H1 (cell line): ENCODE results near the gene ENTPD2. TPM values are rescaled to one million over a fixed set of nuclear protein-coding genes. Genes with fewer than 3 reads are reported as not detected.

ENCODE experiments used
- CTCF ChIA-PET: fragments of 300-600 bp; sonication (Branson Sonifier 250); formaldehyde crosslinking; loops from one replicate; lab custom pipeline; 2021; ENCODE audit not compliant: partially characterized antibody; lab: Charles Lee
- POLR2A ChIA-PET: fragments of 300-600 bp; sonication (Branson Sonifier 250); formaldehyde crosslinking; loops from one replicate; lab custom pipeline; 2021; ENCODE audit warnings: inconsistent platforms; ENCODE audit not compliant: partially characterized antibody; lab: Charles Lee
- DNase-seq, 2 experiments: peaks; one replicate each; pipeline versions ENCODE4 v3.0.0 to v3.0.0-alpha.2; 2010 to 2022; ENCODE audit warnings: low spot score in 2 of 2, low read depth in 1 of 2, mixed read lengths in 1 of 2
- FAIRE-seq: peaks from 2 replicates; lab custom pipeline; 2011; peaks lifted over from hg19 to GRCh38; lab: Jason Lieb, UNC
- H2AFZ ChIP-seq: 2 replicates; pipeline ENCODE4 v1.8.1; 2012; ENCODE audit warnings: low read length, inconsistent platforms
- H2AK5ac ChIP-seq: 2 replicates; pipeline ENCODE4 v1.6.1; 2013; ENCODE audit warnings: low read depth, low read length
- H2BK120ac ChIP-seq: replicated peaks from 2 replicates; pipeline ENCODE3; 2013; ENCODE audit warnings: low read depth, low read length, inconsistent platforms
- H2BK12ac ChIP-seq: 2 replicates; pipeline ENCODE4 v1.6.1; 2013; ENCODE audit warnings: low read depth, low read length
- H2BK15ac ChIP-seq: 2 replicates; pipeline ENCODE4 v1.6.1; 2013; ENCODE audit warnings: low read length
- H2BK20ac ChIP-seq: 2 replicates; pipeline ENCODE4 v1.6.1; 2013; ENCODE audit warnings: low read length
- H2BK5ac ChIP-seq: 2 replicates; pipeline ENCODE4 v1.6.1; 2013; ENCODE audit warnings: low read depth, low read length
- H3K14ac ChIP-seq: 2 replicates; pipeline ENCODE4 v1.6.1; 2013; ENCODE audit warnings: inconsistent platforms; ENCODE audit not compliant: insufficient read length
- H3K18ac ChIP-seq: 2 replicates; pipeline ENCODE4 v1.6.1; 2013; ENCODE audit warnings: low read length; ENCODE audit errors: extremely low read depth
- H3K23ac ChIP-seq: 2 replicates; pipeline ENCODE4 v1.6.1; 2013; ENCODE audit warnings: inconsistent platforms; ENCODE audit not compliant: insufficient read length
- H3K23me2 ChIP-seq: 2 replicates; pipeline ENCODE4 v1.6.1; 2013; ENCODE audit warnings: low read depth, low read length
- H3K27ac ChIP-seq: 2 replicates; pipeline ENCODE4 v1.6.1; 2011; ENCODE audit warnings: low read depth, low read length, inconsistent platforms
- H3K27me3 ChIP-seq, 4 experiments: replicated peaks in 1 of 4; 1 replicate in 1 of 4; 2 replicates in 3 of 4; pipeline versions ENCODE4 v1.6.1 to v1.8.1; 2011 to 2013; ENCODE audit warnings: low read length in 3 of 4, mild to moderate bottlenecking in 3 of 4, inconsistent platforms in 2 of 4, mixed read lengths in 2 of 4, moderate library complexity in 1 of 4; ENCODE audit not compliant: control insufficient read depth in 3 of 4, insufficient read depth in 3 of 4; ENCODE audit errors: extremely low read depth in 1 of 4
- H3K36me3 ChIP-seq, 4 experiments: 2 replicates each; pipeline versions ENCODE4 v1.6.1 to v1.8.1; 2011 to 2013; ENCODE audit warnings: mild to moderate bottlenecking in 4 of 4, low read length in 3 of 4, moderate library complexity in 2 of 4, control low read depth in 1 of 4, inconsistent platforms in 1 of 4; ENCODE audit not compliant: insufficient read depth in 4 of 4, control insufficient read depth in 2 of 4
- H3K4ac ChIP-seq: replicated peaks from 2 replicates; pipeline ENCODE3; 2013; ENCODE audit warnings: low read length, low read depth, mixed read lengths, inconsistent platforms; ENCODE audit not compliant: insufficient read length
- H3K4me1 ChIP-seq, 4 experiments: replicated peaks in 1 of 4; 1 replicate in 1 of 4; 2 replicates in 3 of 4; pipeline versions ENCODE4 v1.6.1 to v1.8.1; 2011 to 2013; ENCODE audit warnings: low read length in 3 of 4, inconsistent platforms in 2 of 4, mixed read lengths in 1 of 4; ENCODE audit not compliant: insufficient read depth in 4 of 4, control insufficient read depth in 3 of 4
- H3K4me2 ChIP-seq, 2 experiments: 2 replicates each; pipeline versions ENCODE4 v1.6.1 to v1.8.1; 2011 to 2013; ENCODE audit warnings: low read depth in 2 of 2, low read length in 2 of 2, control low read depth in 1 of 2, inconsistent platforms in 1 of 2, mild to moderate bottlenecking in 1 of 2; ENCODE audit not compliant: insufficient read depth in 1 of 2
- H3K4me3 ChIP-seq, 4 experiments: fragments of 200-600, 300-600 bp in 1 of 4; sonication (generic), shearing (Covaris generic), sonication (Bioruptor Twin) in 1 of 4; 2 replicates each; pipeline versions ENCODE4 v1.5.1 to v1.8.1; 2011 to 2016; ENCODE audit warnings: low read length in 4 of 4, low read depth in 3 of 4, control low read depth in 2 of 4, inconsistent platforms in 2 of 4, mild to moderate bottlenecking in 2 of 4, mixed read lengths in 1 of 4, moderate library complexity in 1 of 4; ENCODE audit not compliant: insufficient read depth in 2 of 4; ENCODE audit errors: extremely low read depth in 1 of 4
- H3K56ac ChIP-seq: replicated peaks from 2 replicates; pipeline ENCODE3; 2013; ENCODE audit warnings: low read depth, mild to moderate bottlenecking, mixed read lengths, low read length, inconsistent platforms; ENCODE audit not compliant: insufficient read length
- H3K79me1 ChIP-seq: 2 replicates; pipeline ENCODE4 v1.6.1; 2013; ENCODE audit warnings: low read depth, low read length, control low read depth
- H3K79me2 ChIP-seq, 2 experiments: 2 replicates each; pipeline versions ENCODE4 v1.6.1 to v1.8.1; 2012 to 2013; ENCODE audit warnings: low read length in 2 of 2, mild to moderate bottlenecking in 2 of 2, inconsistent platforms in 1 of 2; ENCODE audit not compliant: insufficient read depth in 2 of 2, control insufficient read depth in 1 of 2
- H3K9ac ChIP-seq, 4 experiments: replicated peaks in 1 of 4; 1 replicate in 1 of 4; 2 replicates in 3 of 4; pipeline versions ENCODE4 v1.6.1 to v1.8.1; 2011 to 2013; ENCODE audit warnings: low read depth in 3 of 4, low read length in 3 of 4, control low read depth in 2 of 4, mild to moderate bottlenecking in 2 of 4, moderate library complexity in 2 of 4, inconsistent platforms in 1 of 4; ENCODE audit errors: extremely low read depth in 1 of 4
- H3K9me3 ChIP-seq, 2 experiments: 2 replicates each; pipeline versions ENCODE4 v1.6.1 to v1.8.1; 2012 to 2013; ENCODE audit warnings: mild to moderate bottlenecking in 2 of 2, moderate library complexity in 2 of 2, control low read depth in 1 of 2, inconsistent platforms in 1 of 2, low read depth in 1 of 2, low read length in 1 of 2, mixed read lengths in 1 of 2; ENCODE audit not compliant: insufficient read depth in 2 of 2
- H4K20me1 ChIP-seq, 2 experiments: replicated peaks in 1 of 2; 2 replicates each; pipeline versions ENCODE3 to v1.8.1; 2011 to 2013; ENCODE audit warnings: inconsistent platforms in 2 of 2, low read length in 2 of 2, mild to moderate bottlenecking in 1 of 2; ENCODE audit not compliant: insufficient read depth in 2 of 2, control insufficient read depth in 1 of 2
- H4K5ac ChIP-seq: 2 replicates; pipeline ENCODE4 v1.6.1; 2013; ENCODE audit warnings: low read length, low read depth, mixed read lengths, inconsistent platforms; ENCODE audit not compliant: insufficient read length
- H4K8ac ChIP-seq: 2 replicates; pipeline ENCODE4 v1.8.0; 2013; ENCODE audit warnings: mild to moderate bottlenecking, moderate library complexity, low read length, inconsistent platforms; ENCODE audit not compliant: insufficient read depth; ENCODE audit errors: extremely low read depth
- H4K91ac ChIP-seq: replicated peaks from 2 replicates; pipeline ENCODE3; 2013; ENCODE audit warnings: low read length, mixed read lengths, inconsistent platforms; ENCODE audit not compliant: insufficient read length
- BACH1 ChIP-seq: IDR thresholded peaks from 2 replicates; pipeline ENCODE4 v1.6.1; 2012; ENCODE audit warnings: low read length, improper control_type of control experiment
- CBX8 ChIP-seq: fragments of 300-800, 300-1000 bp; sonication (generic); IDR thresholded peaks from 2 replicates; pipeline ENCODE4 v1.7.1; 2016; ENCODE audit warnings: low read depth, low read length, borderline replicate concordance
- CEBPB ChIP-seq: IDR thresholded peaks from 2 replicates; pipeline ENCODE4 v1.6.1; 2012; ENCODE audit warnings: low read depth, low read length
- CREB1 ChIP-seq: IDR thresholded peaks from 2 replicates; pipeline ENCODE4 v1.6.1; 2012; ENCODE audit warnings: inconsistent platforms
- CTCF ChIP-seq, 3 experiments: IDR thresholded peaks; 1 replicate in 2 of 3; 2 replicates in 1 of 3; pipeline versions ENCODE4 v1.5.1 to v1.6.1; 2011; ENCODE audit warnings: low read length in 3 of 3, mild to moderate bottlenecking in 3 of 3, inconsistent platforms in 2 of 3, low read depth in 1 of 3, moderate library complexity in 1 of 3; ENCODE audit not compliant: insufficient read depth in 1 of 3; ENCODE audit errors: control extremely low read depth in 1 of 3
- KDM1A ChIP-seq: fragments of 200-600, 300-600 bp; sonication (generic); IDR thresholded peaks from 2 replicates; pipeline ENCODE4 v1.7.1; 2016; ENCODE audit warnings: mild to moderate bottlenecking, low read length, borderline replicate concordance
- WGBS, 2 experiments: shearing (Covaris generic) in 1 of 2; methylation state at CpG; one replicate each; pipeline versions ENCODE4 v1.1.6 to v1.1.7; 2013 to 2015; ENCODE audit warnings: low lambda C conversion rate in 2 of 2, mixed read lengths in 2 of 2, inconsistent platforms in 1 of 2, low coverage in 1 of 2, missing lambda C conversion rate in 1 of 2; ENCODE audit not compliant: insufficient replicate concordance in 2 of 2, insufficient coverage in 1 of 2, insufficient read length in 1 of 2; ENCODE audit errors: extremely low coverage in 1 of 2, missing lambda C conversion rate in 1 of 2; 5-methylcytosine and 5-hydroxymethylcytosine counted together
- polyA plus RNA-seq, 7 experiments: library from polyadenylated mRNA; depleted of rRNA in 3 of 7; stranded (reverse) in 5 of 7; unstranded in 2 of 7; fragments of >200 nt in 5 of 7; fragments of 200-250 nt in 2 of 7; gene quantifications; 1 replicate in 5 of 7; 2 replicates in 1 of 7; 4 replicates in 1 of 7; pipeline versions ENCODE4 v1.2.1 to v1.2.3, GENCODE V29; 2011 to 2013; ENCODE audit warnings: missing spikeins in 2 of 7, mixed read lengths in 2 of 7
- total RNA-seq: library from RNA; stranded (reverse); fragmentation: NEBNext Ultra II Directional; extraction: Animal tissue kit (Norgen Biotek cat#: 25700); gene quantifications from 2 replicates; pipeline ENCODE4 v1.2.1, GENCODE V29; 2021

ENTPD2 gene
- total and polyA plus RNA-seq, 2 of the 8 experiments (the other 6 are each of a cell fraction or from before 2014, with no cell fraction given), result 0.65 to 3.8 TPM

DNA sequence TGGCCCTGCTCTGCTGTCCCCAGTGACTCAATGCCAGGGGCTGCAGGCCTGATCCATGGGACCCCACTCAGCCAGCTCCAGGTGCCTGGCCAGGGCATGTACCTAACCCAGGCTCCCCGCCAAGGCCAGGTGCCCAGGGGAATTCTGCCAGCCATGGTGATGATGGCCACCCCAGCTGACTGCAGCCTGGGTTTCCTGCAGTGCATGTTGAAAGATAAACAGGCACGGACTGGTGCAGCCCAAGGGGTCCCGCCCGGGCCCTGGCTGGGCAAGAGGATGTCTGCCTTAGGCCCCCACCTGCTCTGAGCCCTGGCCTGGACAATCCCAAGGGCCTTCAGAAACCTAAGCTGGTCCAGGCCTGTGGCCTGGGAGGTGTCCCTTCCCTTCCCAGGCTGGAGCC is 27.0 kb downstream of the ENTPD2 start:
- Histone ChIP-seq H4K5ac (no peak overlapping the region), H3K9ac (no peak overlapping the region), H4K20me1 (peaks cover 0 to 4% of the 10 kb centered on the region in 2 experiments), H4K8ac (no peak overlapping the region), H3K79me2 (no peaks in the 10 kb centered on the region), H2BK15ac (no peak overlapping the region), H2AK5ac (no peak overlapping the region), H3K79me1 (no peaks in the 10 kb centered on the region), H2BK20ac (no peak overlapping the region), H3K23me2 (peaks cover 4% of the 10 kb centered on the region; the same call in 1 of the 2 replicates), H2BK5ac (no peak overlapping the region), H3K14ac (no peak overlapping the region), H2AFZ (no peak overlapping the region), H3K27me3 (peaks cover 1 to 27% (median 15%) of the 10 kb centered on the region in 4 experiments; a peak in 6 of 7 replicates), H3K4me3 (no peak overlapping the region), H3K9me3 (no peaks in the 10 kb centered on the region), H3K18ac (no peak overlapping the region), H2BK12ac (no peak overlapping the region), H2BK120ac (no peak overlapping the region), H3K4ac (no peak overlapping the region), H3K27ac (no peak overlapping the region), H3K4me2 (peak overlapping the region in 1 of 2 experiments; percentile 39; a peak in 1 of 4 replicates), H3K4me1 (peaks cover 0 to 14% (median 6%) of the 10 kb centered on the region in 4 experiments; a peak in 5 of 7 replicates), H3K23ac (no peak overlapping the region), H3K56ac (no peak overlapping the region), H3K36me3 (no peaks in the 10 kb centered on the region)
- no peak for FAIRE-seq
- ChIA-PET POLR2A (interaction anchor here (1.2 kb wide), 1 partner anchor 13 kb away, joined by 3 read pairs; no protein-coding TSS in a partner anchor), CTCF (interaction anchor here (0.6 to 8.5 kb wide), 13 partner anchors 8 to 333 kb away, joined by 3 to 110 read pairs (median 5); partner anchors contain the start of genes C8G, CLIC3, NPDC1 and PAXX)
- 93% methylated on average over 4 of the region's 4 CpGs; no CpG with 5 or more reads in 1 of the 2 experiments for WGBS, 2 experiments
- no peak for DNase-seq
- TF ChIP-seq CREB1, result no peak
- TF ChIP-seq BACH1, result no peak
- TF ChIP-seq CTCF (IDR thresholded peaks at IDR 0.05; ENCODE audit: control extremely low read depth in 1 of 3, insufficient read depth in 1 of 3, low read depth in 1 of 3, low read length in 3 of 3), result no peak
- TF ChIP-seq KDM1A, result no peak
- no peak for TF ChIP-seq CEBPB
- TF ChIP-seq CBX8, result no peak
- TF ChIP-seq, all 59 proteins: peak for 0
- H4K91ac ChIP-seq, result no peak overlapping the region
